CD4-positive, alpha-beta T cell treated with Interleukin-4 for 4 hours (primary cell): ENCODE results near the gene ANKRD63.

Experiments
- DNase-seq: peaks from one replicate; pipeline ENCODE4 v3.0.0-alpha.2; 2020

ANKRD63 gene

GRCh38 chr15:40279437-40280141 lies 3.3 kb downstream of the ANKRD63 start:
- peak; percentile 46 for DNase-seq

- DNase-seq, result no peak
Measured at GRCh38 chr15:40278026-40278425, 4.8 kb downstream of the ANKRD63 start.

- no peak for DNase-seq
Measured at GRCh38 chr15:40277471-40277870, 5.4 kb downstream of the ANKRD63 start.

GRCh38 chr15:40276927-40277326 lies 5.9 kb downstream of the ANKRD63 start:
- DNase-seq, result no peak

- DNase-seq, result no peak
Measured at GRCh38 chr15:40275954-40276353, 6.9 kb downstream of the ANKRD63 start.

GRCh38 chr15:40275523-40275922 lies 7.3 kb downstream of the ANKRD63 start:
- DNase-seq, result no peak

- DNase-seq, result peak; percentile 84
Measured at GRCh38 chr15:40274350-40275274, 8.3 kb downstream of the ANKRD63 start.

- DNase-seq, result no peak
Measured at GRCh38 chr15:40273428-40273827, 9.4 kb downstream of the ANKRD63 start.

GRCh38 chr15:40272485-40273056 lies 10.3 kb downstream of the ANKRD63 start:
- DNase-seq, result no peak

GRCh38 chr15:40271685-40272484 lies 11.0 kb downstream of the ANKRD63 start:
- no peak for DNase-seq

GRCh38 chr15:40270246-40270995 lies 12.4 kb downstream of the ANKRD63 start:
- no peak for DNase-seq

- no peak for DNase-seq
Measured at GRCh38 chr15:40269604-40270003, 13.3 kb downstream of the ANKRD63 start.

- no peak for DNase-seq
Measured at GRCh38 chr15:40267670-40268069, 15.2 kb downstream of the ANKRD63 start.

GRCh38 chr15:40266828-40267304 lies 16.0 kb downstream of the ANKRD63 start:
- DNase-seq, result no peak

- no peak for DNase-seq
Measured at GRCh38 chr15:40265875-40266274, 17.0 kb downstream of the ANKRD63 start.

GRCh38 chr15:40265355-40265754 lies 17.5 kb downstream of the ANKRD63 start:
- no peak for DNase-seq

GRCh38 chr15:40264321-40265153 lies 18.3 kb downstream of the ANKRD63 start:
- no peak for DNase-seq

- DNase-seq, result no peak
Measured at GRCh38 chr15:40263024-40263754, 19.7 kb downstream of the ANKRD63 start.

- no peak for DNase-seq
Measured at GRCh38 chr15:40259021-40259420, 23.8 kb downstream of the ANKRD63 start.

- no peak for DNase-seq
Measured at GRCh38 chr15:40258544-40258943, 24.3 kb downstream of the ANKRD63 start.
